AG04449 (cell line): ENCODE results near the gene S100A13.
A peak's percentile ranks its signal among the peaks of the same experiment; 100 is the strongest.
"Not testable (repeated sequence)": the region's sequence is repeated elsewhere in the genome, so short reads cannot be mapped to it uniquely, and the experiment has no call there.

Source experiments
- CTCF ChIA-PET: fragments of 350-600 bp; formaldehyde crosslinking; extraction: SDS; loops from one replicate; lab custom pipeline; 2021; ENCODE audit warnings: antibody characterized with exemption; lab: Yijun Ruan, JAX
- POLR2A ChIA-PET: fragments of 400-600, 350-600 bp; formaldehyde crosslinking; extraction: SDS; loops from one replicate; lab custom pipeline; 2020; ENCODE audit warnings: antibody characterized with exemption, inconsistent platforms; lab: Yijun Ruan, JAX
- DNase-seq: peaks from one replicate; pipeline ENCODE4 v3.0.0-alpha.2; 2010; ENCODE audit warnings: low read depth, low spot score
- H3K4me3 ChIP-seq: 2 replicates; pipeline ENCODE4 v1.5.1; 2011; ENCODE audit warnings: low read depth, mild to moderate bottlenecking, control low read depth, low read length
- TF ChIP-seq, protein P1 (sequence below): IDR thresholded peaks from one replicate; pipeline ENCODE4 v1.5.1; 2011; ENCODE audit warnings: mild to moderate bottlenecking, moderate library complexity, low read length, control low read depth, inconsistent platforms; ENCODE audit not compliant: insufficient read depth; ENCODE audit errors: missing control alignments

The S100A13 gene

DNA sequence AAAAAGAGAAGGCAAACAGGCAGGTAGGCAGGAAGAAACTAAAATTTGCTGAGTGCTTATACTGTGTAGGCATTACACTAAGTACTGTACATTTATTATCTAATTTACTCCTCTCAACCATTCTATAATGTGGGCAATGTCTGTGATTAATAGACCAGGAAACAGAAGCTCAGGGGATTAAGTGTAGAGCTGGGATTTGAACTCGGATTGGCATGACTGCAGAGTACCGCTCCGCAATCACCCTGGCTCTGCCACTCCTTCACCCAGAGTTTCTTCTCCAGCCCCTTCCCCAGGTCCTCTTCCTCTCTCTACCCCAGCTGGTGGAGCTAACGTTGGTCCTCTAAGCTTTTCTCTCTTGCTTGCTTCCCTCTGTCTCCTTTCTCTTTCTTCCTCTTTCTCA is 50.2 kb downstream of the S100A13 start:
- CTCF ChIA-PET, result interaction anchor here (0.6 to 4.2 kb wide), 12 partner anchors 8 to 173 kb away, joined by 3 to 26 read pairs (median 4); partner anchors contain the start of gene S100A2
- no peak for DNase-seq
- H3K4me3 ChIP-seq, result no peak overlapping the region
- POLR2A ChIA-PET, result interaction anchor here (1.1 to 2.2 kb wide), 4 partner anchors 11 to 57 kb away, joined by 3 to 8 read pairs (median 4); partner anchors contain the start of genes CHTOP, S100A1, S100A13 and S100A6
- TF ChIP-seq, protein P1, sequence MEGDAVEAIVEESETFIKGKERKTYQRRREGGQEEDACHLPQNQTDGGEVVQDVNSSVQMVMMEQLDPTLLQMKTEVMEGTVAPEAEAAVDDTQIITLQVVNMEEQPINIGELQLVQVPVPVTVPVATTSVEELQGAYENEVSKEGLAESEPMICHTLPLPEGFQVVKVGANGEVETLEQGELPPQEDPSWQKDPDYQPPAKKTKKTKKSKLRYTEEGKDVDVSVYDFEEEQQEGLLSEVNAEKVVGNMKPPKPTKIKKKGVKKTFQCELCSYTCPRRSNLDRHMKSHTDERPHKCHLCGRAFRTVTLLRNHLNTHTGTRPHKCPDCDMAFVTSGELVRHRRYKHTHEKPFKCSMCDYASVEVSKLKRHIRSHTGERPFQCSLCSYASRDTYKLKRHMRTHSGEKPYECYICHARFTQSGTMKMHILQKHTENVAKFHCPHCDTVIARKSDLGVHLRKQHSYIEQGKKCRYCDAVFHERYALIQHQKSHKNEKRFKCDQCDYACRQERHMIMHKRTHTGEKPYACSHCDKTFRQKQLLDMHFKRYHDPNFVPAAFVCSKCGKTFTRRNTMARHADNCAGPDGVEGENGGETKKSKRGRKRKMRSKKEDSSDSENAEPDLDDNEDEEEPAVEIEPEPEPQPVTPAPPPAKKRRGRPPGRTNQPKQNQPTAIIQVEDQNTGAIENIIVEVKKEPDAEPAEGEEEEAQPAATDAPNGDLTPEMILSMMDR, result no peak

DNA sequence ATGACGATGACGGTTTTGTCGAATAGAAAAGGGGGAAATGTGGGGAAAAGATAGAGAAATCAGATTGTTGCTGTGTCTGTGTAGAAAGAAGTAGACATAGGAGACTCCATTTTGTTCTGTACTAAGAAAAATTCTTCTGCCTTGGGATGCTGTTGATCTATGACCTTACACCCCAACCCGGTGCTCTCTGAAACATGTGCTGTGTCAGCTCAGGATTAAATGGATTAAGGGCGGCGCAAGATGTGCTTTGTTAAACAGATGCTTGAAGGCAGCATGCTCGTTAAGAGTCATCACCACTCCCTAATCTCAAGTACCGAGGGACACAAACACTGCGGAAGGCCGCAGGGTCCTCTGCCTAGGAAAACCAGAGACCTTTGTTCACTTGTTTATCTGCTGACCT is 51.8 kb downstream of the S100A13 start:
- not testable (repeated sequence) for DNase-seq, H3K4me3 ChIP-seq
- POLR2A ChIA-PET, result interaction anchor here (2.2 kb wide), 1 partner anchor 9 kb away, joined by 5 read pairs; no protein-coding TSS in a partner anchor
- CTCF ChIA-PET, result interaction anchor here (1.3 to 4.2 kb wide), 3 partner anchors 42 to 65 kb away, joined by 3 to 21 read pairs (median 20); no protein-coding TSS in a partner anchor

DNA sequence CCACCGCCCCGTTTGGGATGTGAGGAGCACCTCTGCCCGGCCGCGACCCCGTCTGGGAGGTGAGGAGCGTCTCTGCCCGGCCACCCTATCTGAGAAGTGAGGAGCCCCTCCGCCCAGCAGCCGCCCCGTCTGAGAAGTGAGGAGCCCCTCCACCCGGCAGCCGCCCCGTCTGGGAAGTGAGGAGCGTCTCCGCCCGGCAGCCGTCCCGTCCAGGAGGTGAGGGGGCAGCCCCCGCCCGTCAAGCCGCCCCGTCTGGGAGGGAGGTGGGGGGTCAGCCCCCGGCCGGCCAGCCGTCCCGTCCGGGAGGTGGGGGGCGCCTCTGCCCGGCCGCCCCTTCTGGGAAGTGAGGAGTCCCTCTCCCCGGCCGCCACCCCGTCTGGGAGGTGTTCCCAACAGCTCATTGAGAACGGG is 52.2 kb downstream of the S100A13 start:
- DNase-seq, H3K4me3 ChIP-seq, POLR2A ChIA-PET: not testable (repeated sequence)
- CTCF ChIA-PET, result interaction anchor here (4.2 kb wide), 1 partner anchor 42 kb away, joined by 21 read pairs; no protein-coding TSS in a partner anchor

DNA sequence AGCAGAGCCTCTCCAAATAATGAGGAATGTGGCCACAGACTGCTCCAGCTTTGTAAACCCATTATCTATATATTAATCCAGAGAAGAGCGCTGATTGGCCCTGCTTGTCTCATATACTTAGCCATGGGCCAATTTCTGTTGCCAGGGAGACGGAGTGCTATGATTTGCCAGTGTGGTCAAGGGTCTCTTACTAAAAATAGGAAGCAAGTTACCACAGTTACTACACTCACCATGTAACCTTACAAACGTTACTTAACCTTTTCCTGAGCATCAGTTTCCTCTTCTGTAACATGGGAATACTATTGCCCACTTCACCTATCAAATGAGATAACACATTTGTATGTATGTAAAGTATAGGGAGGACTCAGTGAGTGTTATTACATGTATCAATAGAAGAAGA is 54.0 kb downstream of the S100A13 start:
- CTCF ChIA-PET, result interaction anchor here (1.1 to 7.6 kb wide), 35 partner anchors 8 to 221 kb away, joined by 3 to 401 read pairs (median 11); partner anchors contain the start of genes CHTOP, ILF2, S100A1 and S100A13
- no peak for DNase-seq
- TF ChIP-seq, protein P1, result no peak
- POLR2A ChIA-PET, result interaction anchor here (0.7 to 2.1 kb wide), 6 partner anchors 37 to 189 kb away, joined by 3 to 17 read pairs (median 5); partner anchors contain the start of genes S100A16 and S100A6
- no peak overlapping the region for H3K4me3 ChIP-seq

DNA sequence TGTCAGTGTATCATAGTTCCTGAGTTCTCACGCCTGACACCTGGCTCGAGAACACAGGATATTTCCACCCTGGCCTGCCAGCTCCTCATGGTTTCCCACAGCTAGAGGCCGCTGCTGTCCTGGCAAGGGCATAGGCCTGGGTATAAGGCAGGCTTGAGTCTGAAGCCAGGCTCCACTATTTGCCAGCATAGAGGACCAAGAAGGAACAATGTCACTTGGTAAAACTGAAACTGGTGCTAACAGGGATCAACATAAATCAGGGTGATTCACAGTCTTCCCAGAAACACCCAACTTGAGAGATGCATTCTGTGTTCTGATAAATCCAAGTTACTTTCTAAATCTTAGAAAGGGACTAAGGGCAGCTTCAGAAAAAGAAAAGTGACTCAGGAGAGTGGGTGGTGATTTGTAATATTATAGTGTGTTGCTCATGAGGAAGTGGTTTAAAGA is 54.7 kb downstream of the S100A13 start:
- POLR2A ChIA-PET, result interaction anchor here (0.6 to 2.1 kb wide), 9 partner anchors 34 to 189 kb away, joined by 3 to 17 read pairs (median 4); partner anchors contain the start of genes CHTOP, S100A13, S100A16 and S100A6
- TF ChIP-seq, protein P1, result peak; percentile 91
- CTCF ChIA-PET, result interaction anchor here (0.5 to 7.6 kb wide), 49 partner anchors 9 to 750 kb away, joined by 3 to 401 read pairs (median 8); partner anchors contain the start of genes CHTOP, ILF2, RAB13 and S100A1
- no peak overlapping the region for H3K4me3 ChIP-seq
- no peak for DNase-seq

DNA sequence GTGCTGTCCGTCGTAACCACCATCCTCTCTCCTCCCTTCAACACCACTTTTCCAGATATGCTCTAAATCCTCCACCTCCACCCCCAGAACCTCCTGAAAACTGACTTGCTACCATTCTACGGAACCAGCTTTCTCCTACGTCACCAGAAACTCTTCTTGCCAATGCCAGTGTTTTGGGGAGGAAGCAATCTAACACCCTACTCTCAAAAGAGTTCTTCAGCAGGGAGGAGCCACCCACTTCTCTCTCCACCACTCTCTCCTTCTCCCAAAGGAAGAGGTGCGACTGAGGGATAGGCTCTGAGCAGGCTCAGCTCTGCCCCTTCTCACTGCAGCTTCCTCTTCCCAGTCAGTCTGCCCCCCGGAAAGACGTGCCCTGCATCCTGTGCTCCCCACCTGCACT is 55.6 kb downstream of the S100A13 start:
- DNase-seq, result no peak
- POLR2A ChIA-PET, result interaction anchor here (0.7 to 2.1 kb wide), 4 partner anchors 37 to 62 kb away, joined by 4 to 17 read pairs (median 6); partner anchors contain the start of genes CHTOP, S100A13 and S100A6
- CTCF ChIA-PET, result interaction anchor here (0.7 to 7.6 kb wide), 41 partner anchors 9 to 415 kb away, joined by 3 to 401 read pairs (median 10); partner anchors contain the start of genes CHTOP, ILF2, RAB13 and S100A1

More for the DNA sequence above, 55.6 kb downstream of the S100A13 start:
- H3K4me3 ChIP-seq, result no peak overlapping the region
- TF ChIP-seq, protein P1, result no peak
